ENCODE results near the gene EXOC4. TPM values are rescaled to one million over a fixed set of nuclear protein-coding genes. Genes with fewer than 3 reads are reported as not detected.

The EXOC4 gene
- total RNA-seq, 2 donors from 2014 or later: 33.7 to 41.5 TPM

DNA sequence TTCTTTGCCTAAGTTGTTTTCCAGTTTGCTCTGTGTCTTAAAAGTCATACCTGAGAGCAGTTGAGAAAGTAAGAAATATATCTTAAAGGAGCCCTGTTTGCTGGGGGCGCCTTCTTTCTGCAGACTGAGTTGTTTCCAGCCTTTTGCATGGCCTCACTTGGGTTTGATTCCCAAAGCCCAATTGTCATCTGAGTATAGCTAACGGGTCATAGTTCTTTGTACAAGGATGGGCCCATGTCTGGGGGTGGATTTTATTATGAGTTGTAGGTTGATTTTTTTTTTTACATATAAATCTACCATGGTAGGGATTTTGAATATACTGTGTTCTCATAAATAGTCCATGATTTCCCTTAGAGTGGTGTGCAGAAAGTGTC, 555.6 kb downstream of the EXOC4 start:
- intact Hi-C loops (cut with DNase I): no loop called here
- ATAC-seq (no peak), DNase-seq (no peak)

- no peak for DNase-seq
- intact Hi-C loops (cut with DNase I): no loop called here
- no peak for ATAC-seq
These were observed 560.0 kb downstream of the EXOC4 start for GRCh38 chr7:133812877-133813276.

GRCh38 chr7:133815611-133816210, 562.8 kb downstream of the EXOC4 start:
- no peak for DNase-seq
- intact Hi-C loops (cut with DNase I): no loop called here

GRCh38 chr7:133819695-133820094, 566.8 kb downstream of the EXOC4 start:
- intact Hi-C loops (cut with DNase I): no loop called here
- no peak for DNase-seq
- no peak for ATAC-seq

More at GRCh38 chr7:133815611-133816210, 562.8 kb downstream of the EXOC4 start:
- ATAC-seq: no peak

DNA sequence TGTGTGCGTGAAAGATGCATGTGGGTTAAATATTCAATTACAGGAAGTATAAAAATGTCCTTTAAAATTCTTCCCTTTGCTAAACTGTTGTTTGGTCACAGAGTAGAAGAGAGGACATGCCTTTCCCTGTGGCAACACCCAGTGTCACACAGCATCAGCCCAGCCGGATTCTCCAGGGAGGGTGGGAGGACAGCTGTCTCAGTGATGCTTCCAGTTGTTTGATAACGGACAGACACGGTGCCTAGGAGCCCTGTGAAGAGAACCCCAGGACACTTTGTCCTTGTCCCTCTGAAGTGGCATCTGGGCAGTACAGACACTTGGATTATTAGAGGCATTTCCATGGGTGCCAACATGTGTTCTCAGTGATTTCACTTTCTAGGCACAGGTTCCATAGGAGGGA, 567.7 kb downstream of the EXOC4 start:
- ATAC-seq (peak in 1 of 2 donors; percentile 37), DNase-seq (no peak)
- intact Hi-C loops (cut with DNase I): no loop called here

DNA sequence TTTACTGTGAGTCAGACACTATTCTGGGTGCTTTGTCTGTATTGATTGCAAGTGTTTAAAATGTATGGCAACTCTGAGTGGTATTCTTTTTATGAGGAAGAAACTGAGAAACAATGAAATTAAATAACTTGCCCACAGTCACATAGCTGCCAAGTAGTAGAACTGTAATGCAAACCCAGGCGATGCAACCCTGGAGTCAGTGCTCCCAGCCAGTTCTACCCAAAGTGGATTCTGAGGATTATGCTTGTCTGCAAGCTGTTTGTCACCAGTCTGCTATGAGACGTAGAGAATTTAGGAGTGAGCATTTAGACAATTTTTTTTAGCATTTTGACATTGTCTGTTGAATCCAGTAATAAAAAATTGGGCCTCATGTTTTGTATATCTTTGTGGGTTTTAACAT, 568.3 kb downstream of the EXOC4 start:
- intact Hi-C loops (cut with DNase I): no loop called here
- ATAC-seq: no peak
- DNase-seq: no peak

DNA sequence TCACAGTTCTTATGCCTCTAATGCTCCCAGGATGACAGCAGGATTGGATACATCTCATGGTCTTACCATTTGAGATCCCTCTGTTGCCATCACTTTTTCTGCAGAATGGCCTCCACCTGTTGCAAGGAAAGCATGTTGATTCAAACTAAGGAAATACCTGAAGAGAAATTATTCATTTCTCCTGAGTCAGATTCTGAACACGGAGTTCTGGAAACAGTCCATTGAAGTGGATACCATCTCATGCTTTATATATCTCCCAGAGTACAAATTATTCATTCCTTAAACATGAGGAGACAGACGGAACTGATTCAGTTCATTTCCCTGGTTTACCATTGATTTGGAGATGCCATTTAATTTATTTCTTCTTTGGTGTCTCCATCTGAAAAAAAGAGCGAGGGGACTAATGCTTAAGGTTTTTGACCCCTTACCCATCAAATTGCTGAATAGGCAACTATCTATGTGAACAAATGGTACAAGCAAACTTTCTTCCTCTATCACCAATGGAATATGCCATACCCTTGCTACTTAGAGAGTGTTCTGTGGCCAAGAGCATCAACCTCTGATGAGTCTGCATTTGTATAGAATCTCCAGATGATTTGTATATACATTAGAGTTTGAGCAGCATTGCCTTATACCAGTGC, 569.2 kb downstream of the EXOC4 start:
- intact Hi-C loops (cut with DNase I): no loop called here
- DNase-seq (no peak), ATAC-seq (no peak)

DNA sequence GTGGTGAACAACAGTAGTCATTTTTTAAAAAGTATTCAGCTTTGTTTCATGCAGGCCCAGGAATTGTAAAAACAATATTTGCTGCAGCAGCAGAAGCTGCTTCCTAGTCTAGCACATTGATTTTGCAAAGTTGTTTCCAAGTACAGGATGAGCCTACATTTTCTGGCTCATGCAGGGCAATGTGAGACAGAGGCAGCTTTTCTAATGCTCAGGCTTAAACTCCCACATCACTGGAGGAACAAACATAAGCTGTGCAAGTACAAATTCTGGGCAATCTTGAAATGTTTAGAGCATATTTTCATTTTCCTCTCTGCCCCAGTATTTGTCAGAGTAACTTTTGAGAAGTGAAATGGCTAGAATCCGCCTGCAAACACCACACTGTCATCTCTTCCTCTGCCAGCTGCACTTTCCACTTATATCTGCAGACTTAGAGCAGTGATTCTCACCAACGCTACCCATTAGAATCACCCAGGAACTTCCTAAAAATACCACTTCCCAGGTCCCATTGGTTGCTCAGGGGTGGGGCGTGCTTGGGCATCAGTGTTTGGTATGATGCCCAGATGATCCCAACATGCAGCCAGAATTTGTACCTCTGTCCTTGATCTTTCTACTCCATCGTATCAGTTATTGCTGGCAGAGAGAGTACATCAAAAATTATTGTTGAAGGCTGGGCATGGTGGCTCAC, 570.1 kb downstream of the EXOC4 start:
- ATAC-seq (peak in 1 of 2 donors; percentile 53), DNase-seq (no peak)
- intact Hi-C loops (cut with DNase I): no loop called here

- intact Hi-C loops (cut with DNase I): no loop called here
- ATAC-seq: no peak
- no peak for DNase-seq
These were observed 571.3 kb downstream of the EXOC4 start for GRCh38 chr7:133824132-133824531.

DNA sequence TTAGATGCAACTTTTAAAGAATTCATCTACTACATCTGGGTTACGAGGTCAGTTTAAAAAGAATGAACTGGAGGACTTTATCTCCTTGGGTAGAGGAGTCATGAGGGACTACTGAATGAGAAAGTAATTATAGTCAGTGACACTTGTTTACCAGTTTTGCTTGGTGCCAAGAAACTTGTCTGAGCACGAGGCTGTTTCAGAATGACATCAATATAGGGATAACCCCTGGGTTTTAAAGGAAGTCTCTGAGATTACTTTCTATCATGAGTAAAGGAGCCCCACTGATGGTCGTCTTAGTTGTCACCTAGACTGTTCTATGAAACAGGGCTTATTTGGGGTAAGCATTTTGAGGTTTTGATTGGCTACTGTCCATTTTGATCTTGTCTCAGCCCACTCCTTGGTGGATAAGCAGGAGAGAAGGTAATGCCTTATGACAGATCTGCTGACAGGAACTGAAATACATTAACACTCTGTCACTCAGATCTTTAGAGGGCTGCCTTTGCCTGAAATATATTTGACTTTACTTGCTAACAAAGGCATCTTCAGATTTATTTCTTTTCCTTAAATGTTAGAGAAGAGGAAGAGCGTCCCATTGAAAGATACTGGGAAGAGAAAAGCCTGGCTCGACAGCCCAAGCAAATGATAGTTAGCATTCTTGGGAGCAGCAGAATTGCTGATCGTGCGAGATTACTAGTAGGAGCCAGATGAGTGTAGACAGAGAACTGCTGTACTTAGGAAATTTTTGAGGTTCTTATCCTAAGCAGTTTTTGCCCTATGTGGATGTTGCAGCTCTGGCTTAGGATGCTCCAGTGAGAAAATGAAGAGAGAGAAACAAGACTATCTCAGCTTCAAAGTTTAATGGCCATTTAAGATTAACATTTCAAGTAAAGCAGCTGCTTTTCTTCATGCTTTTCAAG, 575.1 kb downstream of the EXOC4 start:
- no peak for DNase-seq
- peak in 1 of 2 donors; percentile 49 for ATAC-seq
- intact Hi-C loops (cut with DNase I): no loop called here

GRCh38 chr7:133828906-133829305, 576.0 kb downstream of the EXOC4 start:
- DNase-seq (no peak), ATAC-seq (no peak)
- intact Hi-C loops (cut with DNase I): no loop called here

DNA sequence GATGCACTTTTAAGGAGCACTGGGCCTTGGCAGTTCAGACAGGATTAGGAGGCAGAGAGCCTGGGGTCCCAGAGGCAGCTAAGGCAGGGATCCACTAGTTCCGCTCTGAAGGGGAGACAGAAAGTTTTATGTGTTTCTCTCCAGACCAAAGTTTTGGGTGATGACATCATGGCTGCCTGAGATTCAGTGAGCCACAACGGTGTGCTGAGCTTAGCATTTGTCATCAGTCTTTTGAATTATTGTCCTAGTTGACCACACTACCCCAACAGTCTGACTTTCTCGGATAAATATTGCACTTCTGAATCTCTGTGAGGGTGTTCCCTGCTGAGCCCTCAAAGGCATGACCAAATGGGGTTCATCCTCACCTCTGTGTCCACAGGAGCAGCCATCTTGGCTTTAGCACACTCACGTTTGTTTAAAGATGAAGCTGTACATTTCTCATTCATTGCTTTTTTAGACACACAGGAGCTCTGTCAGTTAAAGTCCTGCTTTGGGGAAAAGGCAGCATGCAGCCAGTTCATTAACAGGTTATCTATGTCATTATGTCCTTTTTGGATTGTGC, 576.5 kb downstream of the EXOC4 start:
- intact Hi-C loops (cut with DNase I): no loop called here
- ATAC-seq (no peak), DNase-seq (no peak)

DNA sequence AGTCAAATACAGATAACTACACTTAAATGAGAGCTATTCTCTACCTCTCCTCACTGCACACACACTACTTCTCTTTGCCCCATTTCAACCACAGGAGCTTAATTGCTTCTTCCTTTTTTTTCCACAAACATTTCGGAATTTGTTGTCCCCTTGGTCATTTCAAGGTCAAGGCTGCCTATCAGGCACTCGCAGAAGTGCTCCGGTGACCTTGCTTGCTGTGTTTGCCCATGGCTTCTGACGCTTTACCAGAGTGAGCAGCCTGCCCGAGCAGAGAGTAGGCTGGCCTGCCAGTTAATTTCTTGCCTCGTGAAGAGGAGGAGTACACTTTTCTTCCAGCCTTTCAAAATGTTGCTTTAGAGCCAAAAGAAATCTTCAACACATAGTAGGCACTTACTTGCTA, 577.2 kb downstream of the EXOC4 start:
- intact Hi-C loops (cut with DNase I): no loop called here
- DNase-seq: no peak
- no peak for ATAC-seq

DNA sequence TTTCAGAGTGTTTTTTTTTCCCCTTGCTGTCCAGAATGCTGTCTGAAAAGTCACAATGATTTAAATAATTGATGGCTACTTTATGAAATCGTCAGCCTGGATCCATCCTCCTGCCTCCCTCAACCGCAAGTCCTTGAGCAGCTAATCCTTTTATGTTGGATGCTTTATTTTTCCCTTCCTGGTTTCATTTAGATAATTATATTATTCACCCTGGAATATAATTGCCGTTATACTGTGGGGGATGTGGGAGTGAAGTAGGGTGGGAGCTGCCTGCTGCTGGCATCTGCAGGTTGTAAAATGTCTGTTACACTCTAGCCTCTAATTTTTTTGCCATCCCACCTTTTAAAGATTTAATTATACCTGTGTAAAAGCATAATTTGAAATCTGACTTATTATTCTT, 583.8 kb downstream of the EXOC4 start:
- DNase-seq (no peak), ATAC-seq (no peak)
- intact Hi-C loops (cut with DNase I): no loop called here

DNA sequence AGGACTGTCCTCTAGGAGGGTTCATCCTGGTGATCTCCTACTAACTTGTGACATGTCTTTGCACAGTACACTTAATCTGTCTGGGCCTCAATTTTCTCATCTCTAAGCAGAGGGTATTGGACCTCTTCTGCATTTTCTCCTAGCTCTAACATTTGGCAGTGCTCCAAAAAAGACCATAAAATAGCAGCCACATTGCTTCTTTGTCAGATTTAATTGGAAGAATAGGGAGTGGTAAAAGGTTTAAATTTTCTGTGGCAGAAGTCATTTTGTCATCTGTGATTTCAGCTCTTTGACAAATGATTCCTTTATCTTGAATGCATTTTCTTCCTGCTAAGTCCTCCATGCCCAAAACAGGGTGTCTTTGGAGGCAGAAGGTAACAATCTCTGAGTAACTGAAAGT, 584.3 kb downstream of the EXOC4 start:
- no peak for ATAC-seq
- no peak for DNase-seq
- intact Hi-C loops (cut with DNase I): no loop called here

DNA sequence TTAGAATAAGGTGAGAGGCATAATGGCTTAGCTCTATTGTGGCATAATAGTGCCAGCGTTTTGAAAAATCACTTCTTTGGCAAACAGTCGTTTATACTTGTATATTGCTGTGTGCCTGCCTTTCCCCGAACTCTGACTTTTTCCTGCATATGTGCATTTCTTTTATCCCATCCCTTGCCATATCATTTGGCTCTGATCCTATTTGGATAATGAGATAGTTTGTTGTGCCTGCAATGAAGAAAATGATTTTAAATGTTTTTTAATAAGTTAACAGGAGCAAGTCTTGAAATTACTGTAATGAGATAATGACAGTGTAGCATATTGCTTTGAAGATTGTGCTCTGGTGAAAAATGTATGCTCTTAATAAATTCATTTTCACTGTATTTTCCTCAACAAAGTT, 586.2 kb downstream of the EXOC4 start:
- DNase-seq: no peak
- no peak for ATAC-seq
- intact Hi-C loops (cut with DNase I): no loop called here

DNA sequence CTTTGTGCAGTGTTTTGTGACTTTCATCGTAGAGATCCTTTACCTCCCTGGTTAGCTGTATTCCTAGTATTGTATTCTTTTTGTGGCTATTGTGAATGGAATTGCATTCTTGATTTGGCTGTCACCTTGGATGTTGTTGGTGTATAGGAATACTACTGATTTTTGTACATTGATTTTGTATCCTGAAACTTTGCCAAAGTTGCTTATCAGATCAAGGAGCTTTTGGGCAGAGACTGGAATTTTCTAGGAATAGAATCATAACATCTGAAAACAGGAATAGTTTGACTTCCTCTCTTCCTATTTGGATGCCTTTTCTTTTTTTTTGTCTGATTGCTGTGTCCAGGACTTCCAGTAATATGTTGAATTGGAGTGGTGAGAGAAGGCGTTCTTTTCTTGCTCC, 590.5 kb downstream of the EXOC4 start:
- intact Hi-C loops (cut with DNase I): no loop called here
- no peak for DNase-seq
- ATAC-seq: no peak

DNA sequence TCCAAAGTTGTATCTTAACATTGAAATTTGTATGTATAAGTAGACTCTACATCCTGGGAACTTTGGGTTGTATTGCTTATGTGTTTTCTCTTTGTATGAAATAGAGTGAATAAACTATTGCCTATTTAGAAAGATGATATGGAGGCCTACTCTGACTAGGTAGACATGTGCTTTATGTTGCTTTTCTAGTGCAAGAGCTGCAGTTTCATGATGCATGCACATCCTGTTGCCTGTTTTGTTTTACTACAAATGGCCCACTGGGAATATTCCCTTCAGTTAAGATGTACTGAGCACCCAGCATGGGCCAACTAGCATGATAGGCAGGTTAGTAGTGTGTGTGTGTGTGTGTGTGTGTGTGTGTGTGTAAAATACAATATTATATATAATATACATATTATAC, 592.1 kb downstream of the EXOC4 start:
- no peak for ATAC-seq
- DNase-seq: no peak
- intact Hi-C loops (cut with DNase I): no loop called here

DNA sequence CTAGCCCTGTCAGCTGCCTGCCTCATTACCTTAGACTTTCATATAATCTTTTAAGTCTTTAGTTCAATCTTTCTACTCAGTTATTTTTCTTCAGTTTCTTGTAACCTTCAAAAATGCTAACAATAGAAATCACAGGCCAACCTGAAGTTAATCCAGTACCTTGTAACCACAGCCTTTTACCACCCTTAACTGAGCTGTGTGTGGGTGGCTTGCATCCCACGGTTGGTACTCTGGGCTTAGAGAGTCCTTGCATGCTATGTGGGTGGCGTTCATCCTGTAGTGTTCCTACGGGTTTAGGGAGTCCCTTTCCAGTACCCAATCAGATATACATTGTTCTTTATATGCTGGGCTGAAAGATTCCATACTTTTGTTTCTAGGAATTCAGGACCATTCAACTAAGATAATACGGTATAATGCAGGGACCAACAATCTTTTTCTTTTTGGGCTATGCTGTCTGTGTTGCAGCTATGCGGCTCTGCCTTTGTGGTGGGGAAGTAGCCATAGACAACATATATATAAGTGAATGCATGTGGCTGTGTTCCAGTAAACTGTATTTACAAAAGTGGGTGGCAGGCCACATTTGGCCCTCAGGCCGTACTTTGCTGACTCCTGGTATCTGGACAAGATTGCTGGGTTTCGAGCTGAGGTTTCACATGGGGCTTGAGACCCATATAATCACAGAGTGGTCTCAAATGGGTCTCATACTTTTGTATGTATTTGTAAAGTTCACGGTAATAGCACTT, 593.5 kb downstream of the EXOC4 start:
- DNase-seq: no peak
- intact Hi-C loops (cut with DNase I): no loop called here
- ATAC-seq: no peak
